Peyer's patch (tissue), 4 donors: ENCODE data around the gene TNKS1BP1.

ENCODE experiments used
- POLR2A ChIP-seq, 2 donors: fragments of 450-650 bp; IDR thresholded peaks; one replicate each; pipeline ENCODE4 v1.5.1; 2017; ENCODE audit warnings: antibody characterized with exemption in 2 of 2, mild to moderate bottlenecking in 2 of 2, moderate library complexity in 2 of 2
- TF ChIP-seq, protein P1 (sequence below), 6 experiments: fragments of 450-650 bp in 4 of 6; fragments of 200-600 bp in 2 of 6; sonication (generic) in 1 of 6; IDR thresholded peaks; one replicate each; pipeline ENCODE4 v1.5.1; 2017 to 2019; ENCODE audit warnings: antibody characterized with exemption in 6 of 6, mild to moderate bottlenecking in 3 of 6, moderate library complexity in 1 of 6

DNA sequence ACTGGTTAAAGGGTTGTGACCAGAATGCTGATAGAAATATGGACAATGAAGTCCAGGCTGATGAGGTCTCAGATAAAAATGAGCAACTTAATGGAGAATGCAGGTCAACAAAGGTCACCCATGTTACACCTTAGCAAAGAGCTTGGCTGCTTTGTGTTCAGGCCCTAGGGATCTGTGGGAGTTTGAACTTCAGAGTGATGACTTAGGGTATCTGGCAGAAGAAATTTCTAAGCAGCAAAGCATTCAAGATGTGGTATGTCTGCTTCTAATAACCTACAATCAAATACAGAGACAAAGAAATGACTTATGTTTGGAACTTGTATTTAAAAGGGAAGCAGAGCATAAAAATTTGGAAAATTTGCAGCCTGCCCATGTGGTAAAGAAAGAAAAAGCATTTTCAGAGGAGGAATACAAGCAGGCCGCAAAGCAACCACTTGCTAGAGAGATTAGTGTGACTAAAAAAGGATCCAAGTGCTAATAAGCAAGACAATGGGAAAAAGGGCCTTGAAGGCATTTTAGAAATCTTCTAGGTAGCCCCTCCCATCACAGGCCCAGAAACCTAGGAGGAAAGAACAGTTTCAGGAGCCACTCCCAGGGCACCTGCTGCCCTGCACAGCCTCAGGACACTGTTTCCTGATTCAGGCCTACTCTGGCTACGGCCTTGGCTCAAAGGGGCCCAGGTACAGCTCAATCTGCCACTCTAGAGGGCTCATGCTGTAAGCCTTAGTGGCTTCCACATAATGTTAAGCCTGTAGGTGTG lies 41.3 kb downstream of the TNKS1BP1 start:
- TF ChIP-seq, protein P1, sequence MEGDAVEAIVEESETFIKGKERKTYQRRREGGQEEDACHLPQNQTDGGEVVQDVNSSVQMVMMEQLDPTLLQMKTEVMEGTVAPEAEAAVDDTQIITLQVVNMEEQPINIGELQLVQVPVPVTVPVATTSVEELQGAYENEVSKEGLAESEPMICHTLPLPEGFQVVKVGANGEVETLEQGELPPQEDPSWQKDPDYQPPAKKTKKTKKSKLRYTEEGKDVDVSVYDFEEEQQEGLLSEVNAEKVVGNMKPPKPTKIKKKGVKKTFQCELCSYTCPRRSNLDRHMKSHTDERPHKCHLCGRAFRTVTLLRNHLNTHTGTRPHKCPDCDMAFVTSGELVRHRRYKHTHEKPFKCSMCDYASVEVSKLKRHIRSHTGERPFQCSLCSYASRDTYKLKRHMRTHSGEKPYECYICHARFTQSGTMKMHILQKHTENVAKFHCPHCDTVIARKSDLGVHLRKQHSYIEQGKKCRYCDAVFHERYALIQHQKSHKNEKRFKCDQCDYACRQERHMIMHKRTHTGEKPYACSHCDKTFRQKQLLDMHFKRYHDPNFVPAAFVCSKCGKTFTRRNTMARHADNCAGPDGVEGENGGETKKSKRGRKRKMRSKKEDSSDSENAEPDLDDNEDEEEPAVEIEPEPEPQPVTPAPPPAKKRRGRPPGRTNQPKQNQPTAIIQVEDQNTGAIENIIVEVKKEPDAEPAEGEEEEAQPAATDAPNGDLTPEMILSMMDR (IDR thresholded peaks at IDR 0.05): no peak
- TF ChIP-seq POLR2A (IDR thresholded peaks at IDR 0.05): no peak
